HG03342 (cell line): ENCODE measurements around the gene C14orf180.
"Not testable (repeated sequence)": the region's sequence is repeated elsewhere in the genome, so short reads cannot be mapped to it uniquely, and the experiment has no call there.

Experiments
- ATAC-seq: cut with Tn5 transposase; IDR thresholded peaks from one replicate; pipeline ENCODE4 v1.9.1; 2021; ENCODE audit warnings: mild to moderate bottlenecking, moderate library complexity; ENCODE audit not compliant: unreplicated experiment

Gene C14orf180

DNA sequence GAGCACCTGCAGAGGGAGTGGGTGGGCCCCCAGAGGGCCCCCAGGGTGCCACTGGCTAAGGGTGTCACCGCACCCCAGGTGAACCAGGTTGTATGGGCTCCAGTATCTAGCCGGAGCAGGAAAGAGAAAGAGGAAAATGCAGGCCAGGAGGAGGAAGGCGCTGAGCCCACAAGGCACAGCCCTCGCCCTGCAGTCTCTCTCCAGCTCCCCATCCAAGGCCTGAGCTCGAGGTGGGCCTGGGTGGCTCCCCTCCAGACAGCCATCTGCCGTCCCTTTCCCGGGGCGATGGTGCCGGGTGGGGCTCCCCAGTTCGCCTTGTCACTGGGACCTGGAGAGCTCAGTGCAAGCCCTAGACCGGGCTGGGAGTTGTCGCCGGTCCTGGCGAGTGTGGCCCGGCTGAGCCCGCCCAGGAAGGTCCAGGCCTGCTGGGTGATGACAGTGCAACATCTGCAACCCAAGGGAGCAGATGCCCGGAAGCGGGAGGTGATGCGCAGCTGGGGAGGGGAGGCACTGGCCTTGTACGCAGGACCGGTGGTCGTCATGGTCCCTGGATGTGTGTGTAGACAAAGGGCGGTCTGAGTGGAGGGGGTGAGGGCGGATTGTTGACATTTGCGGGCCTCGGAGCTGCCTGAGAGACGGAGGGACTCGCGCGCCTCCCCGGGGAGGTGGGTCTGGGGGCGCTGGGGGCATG lies 24.3 kb downstream of the C14orf180 start:
- ATAC-seq = no peak

DNA sequence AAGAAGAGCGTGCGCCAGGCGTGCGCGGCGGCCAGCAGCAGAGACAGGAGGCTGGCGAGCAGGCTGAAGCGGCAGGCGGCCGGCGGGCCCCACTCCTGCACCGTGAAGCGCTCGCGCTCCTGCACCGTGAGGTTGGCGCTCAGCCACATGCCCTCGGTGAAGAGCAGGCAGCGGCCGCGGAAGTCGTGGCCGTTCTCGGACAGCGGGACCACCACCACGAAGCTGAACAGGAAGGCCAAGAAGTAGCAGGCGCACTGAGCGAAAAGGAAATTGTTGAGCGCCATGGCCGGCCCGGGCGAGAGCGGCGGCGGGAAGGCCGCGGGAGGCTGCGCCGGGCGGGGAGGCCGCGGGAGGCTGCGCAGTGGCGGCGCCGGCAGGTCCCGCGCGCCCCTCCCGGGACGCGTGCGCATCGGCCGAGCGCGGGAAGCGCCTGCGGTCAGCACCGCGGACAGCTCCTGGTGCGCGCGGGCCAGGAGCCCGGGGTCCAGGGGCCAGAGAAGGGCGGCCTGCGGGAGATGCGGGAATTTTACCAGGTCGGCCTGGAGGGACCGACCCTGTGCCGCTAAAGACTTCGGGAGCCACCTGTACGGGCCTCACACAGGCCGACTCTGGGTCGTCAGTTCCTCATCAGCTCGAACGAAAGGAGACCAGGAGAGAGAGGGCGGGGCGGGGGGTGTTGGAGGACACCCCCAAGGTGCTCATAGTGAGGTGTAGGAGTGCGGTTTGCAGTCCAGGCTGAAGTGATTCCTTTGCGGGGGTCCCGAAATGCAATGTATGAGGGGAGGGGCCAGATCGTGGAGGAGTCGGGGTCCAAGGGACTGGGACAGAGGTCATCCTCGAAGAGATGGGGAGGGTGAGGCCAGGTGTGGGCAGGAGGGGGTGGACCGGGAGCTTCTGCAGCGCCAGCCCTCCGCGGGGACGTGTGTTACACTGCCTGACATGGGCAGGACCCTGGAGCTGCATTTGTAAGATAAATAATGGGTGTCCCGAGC lies 25.2 kb downstream of the C14orf180 start, which contains the start of gene TMEM179:
Gene TMEM179 (minus strand): TSS at position 315 of the 992 bp plus-strand sequence. CDS start 31 bp downstream, at position 284.
- no peak for ATAC-seq

DNA sequence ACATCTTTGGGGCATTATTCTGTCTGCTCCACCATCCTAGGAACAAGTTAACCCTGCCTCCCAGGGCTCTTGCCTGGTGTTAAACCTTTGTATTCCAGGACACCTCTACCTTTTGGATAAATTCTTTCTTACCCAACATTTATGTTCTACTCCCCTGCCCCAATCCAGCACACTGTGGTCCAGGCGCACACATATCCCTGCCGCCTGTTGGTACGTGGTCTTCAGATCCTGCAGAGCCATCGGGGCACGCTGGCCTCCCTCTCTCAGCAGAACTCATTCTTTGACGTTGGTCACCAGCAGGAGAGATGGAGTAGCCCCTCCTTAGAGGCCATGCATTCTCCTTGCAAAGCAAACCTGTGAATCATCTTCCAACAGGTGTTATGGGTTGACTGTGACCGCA lies 30.1 kb downstream of the C14orf180 start:
- no peak for ATAC-seq

- no peak for ATAC-seq
These were observed 31.3 kb downstream of the C14orf180 start for GRCh38 chr14:104610749-104611310.

GRCh38 chr14:104611881-104612280 lies 32.3 kb downstream of the C14orf180 start:
- no peak for ATAC-seq

DNA sequence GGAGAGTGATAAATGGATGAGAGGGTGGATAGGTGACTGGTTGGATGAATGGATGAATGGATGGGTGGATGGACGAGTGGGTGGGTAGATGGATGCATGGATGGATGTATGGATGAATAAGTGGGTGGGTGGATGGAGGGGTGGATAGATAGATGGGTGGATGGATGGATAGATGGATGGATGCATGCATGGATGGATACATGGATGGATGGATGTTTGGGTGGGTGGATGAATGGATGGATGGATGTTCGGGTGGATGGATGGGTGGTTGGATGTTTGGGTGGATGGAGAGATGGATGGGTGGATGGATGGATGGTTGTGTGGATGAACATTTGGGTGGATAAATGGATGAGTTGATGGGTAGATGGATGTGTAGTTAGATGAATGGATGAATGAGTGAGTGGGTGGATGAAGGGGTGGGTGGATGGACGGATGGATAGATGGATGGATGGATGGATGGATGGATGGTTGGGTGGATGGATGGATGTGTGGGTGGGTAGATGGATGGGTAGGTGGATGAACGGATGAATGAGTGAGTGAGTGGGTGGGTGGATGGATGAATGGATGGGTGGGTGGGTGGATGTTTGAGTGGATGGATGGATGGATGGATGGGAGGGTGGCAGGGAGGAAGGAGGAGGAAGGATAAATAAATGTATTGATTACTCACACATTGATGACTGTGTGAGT lies 34.7 kb downstream of the C14orf180 start:
- ATAC-seq = no peak

GRCh38 chr14:104624939-104625338 lies 45.4 kb downstream of the C14orf180 start:
- ATAC-seq = no peak

- ATAC-seq = no peak
These were observed 53.2 kb downstream of the C14orf180 start for GRCh38 chr14:104632781-104633180.

DNA sequence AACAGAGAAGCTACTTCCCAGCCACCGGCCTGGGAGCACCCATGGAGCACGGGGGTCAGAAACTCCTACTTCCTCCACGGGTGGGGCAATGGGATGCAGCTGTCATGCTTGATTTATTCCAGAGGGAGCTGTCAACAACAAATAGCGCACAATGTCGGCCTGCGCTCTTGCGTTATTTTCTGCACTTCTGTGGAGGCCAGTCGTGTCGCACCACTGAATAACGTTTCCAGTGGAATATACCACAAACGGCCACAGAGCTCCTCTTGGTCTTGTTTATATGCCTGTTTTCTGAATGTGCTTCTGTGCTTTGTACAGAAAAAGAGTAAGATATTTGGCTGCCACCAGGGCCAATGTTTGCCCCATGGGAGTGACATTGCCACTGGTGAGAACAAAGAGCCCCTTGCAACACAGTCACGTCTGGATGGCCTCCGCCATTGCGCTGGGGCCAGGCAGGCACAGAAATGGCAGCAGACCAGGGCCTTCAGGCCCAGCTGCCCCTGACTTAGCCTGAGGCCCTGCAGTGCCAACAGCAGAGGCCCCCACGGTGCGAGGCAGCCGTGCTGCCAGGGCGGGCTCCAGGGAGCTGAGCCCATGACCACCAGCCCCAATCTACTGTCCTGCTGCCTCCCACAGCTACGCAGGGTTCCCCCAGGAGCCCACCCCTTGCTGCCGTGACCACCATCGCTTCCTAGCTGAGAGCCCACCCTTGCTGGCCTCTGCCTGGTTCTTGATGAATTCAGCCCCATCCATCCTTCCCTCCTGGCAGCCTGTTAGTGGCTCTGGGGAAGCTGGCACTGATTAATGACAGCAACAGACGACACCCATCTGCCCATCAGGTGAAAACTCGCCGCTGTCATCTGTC lies 53.9 kb downstream of the C14orf180 start:
- ATAC-seq = no peak

DNA sequence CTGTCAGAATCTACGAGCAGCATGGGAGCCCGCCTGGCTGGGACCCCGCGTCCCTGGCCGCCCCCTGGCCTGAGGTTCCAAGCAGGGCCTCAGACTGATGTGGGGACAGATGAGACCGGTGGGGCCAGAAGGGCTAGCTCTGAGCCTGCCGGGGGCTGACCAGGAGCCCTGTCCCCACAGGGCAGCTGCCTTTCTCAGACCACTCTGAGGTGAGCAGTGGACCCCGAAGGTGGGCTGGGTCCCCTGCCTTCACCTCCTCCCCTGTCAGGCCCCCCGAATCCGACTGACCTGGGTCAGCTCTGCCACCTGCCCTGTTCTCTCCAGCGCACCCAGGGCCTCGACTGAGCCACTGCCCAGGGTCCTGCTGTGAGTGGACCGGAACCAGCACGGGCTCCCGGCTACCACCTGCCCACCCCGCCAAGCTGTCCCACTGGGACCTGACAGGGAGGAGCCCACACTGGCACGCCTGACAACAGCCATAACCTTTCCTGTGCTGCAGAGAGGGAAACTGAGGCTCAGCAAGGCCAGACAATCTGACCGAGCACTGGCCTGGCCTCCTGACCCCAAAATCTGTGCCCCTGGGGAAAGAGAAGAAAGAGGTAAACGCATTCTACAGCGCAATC lies 54.7 kb downstream of the C14orf180 start:
- ATAC-seq = no peak

GRCh38 chr14:104634886-104635570 lies 55.5 kb downstream of the C14orf180 start:
- ATAC-seq = no peak

DNA sequence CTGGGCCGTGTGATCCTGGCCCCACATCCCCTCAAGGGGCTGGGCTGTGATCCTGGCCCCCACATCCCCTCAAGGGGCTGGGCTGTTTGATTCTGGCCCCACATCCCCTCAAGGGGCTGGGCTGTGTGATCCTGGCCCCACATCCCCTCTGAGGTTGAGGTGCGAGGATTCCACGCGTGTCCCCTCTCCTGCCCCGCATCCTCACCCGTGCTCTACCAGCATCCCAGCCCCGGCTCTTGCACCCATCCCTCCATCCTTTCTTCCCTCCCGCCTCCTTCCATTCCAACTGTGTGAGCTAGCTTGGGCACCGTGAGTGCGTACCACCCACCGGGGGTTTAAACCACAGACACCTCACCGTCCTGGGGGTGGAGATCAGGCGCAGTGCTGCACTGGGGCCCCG lies 56.2 kb downstream of the C14orf180 start:
- no peak for ATAC-seq

- ATAC-seq = no peak
These were observed 56.6 kb downstream of the C14orf180 start for GRCh38 chr14:104636131-104636530.

DNA sequence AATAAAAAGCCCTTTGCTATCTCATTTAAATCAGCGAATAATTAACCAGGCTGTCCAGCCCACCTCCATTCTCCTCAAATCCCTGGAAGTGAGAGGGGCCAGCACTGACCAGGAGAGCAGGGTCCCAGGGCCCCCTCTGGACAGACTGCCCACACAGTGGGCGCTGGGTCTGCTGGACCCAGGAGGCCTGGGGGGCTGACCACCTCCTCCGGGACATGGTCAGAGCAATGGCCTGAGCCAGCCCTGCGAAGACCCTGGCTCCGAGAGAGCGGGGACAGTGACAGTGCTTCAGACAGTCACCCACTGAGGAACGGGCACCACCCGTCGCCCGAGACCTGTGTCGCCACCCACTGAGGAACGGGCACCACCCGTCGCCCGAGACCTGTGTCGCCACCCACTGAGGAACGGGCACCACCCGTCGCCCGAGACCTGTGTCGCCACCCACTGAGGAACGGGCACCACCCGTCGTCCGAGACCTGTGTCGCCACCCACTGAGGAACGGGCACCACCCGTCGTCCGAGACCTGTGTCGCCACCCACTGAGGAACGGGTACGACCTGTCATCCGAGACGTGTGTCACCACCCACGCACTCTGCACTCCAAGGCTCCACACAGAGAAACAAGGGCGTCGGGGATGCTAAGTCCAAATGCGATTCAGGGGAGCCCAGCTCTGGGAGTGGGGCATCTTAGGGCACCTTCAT lies 57.4 kb downstream of the C14orf180 start:
- not testable (repeated sequence) for ATAC-seq

DNA sequence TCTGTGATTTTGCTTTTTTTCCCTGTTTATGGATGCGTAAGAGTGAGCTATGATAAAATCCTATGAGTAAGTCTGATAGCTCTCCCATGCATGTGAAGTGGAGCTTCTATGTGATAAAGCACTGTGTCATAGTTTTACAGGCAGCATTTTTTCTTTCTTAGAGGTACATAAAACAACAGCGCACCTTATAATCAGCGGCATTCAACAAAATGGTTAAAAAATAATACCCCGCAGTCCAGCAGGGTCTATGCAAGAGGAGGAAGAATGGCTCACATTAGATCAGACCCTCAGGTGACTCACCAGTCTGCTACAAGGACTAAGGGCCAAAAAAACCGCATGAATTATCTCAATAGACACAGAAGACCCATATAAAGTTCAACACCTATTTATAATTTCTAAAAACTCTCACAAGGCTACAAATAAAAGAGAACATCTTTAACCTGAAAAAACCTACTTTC lies 58.0 kb downstream of the C14orf180 start:
- ATAC-seq = no peak

GRCh38 chr14:104638190-104638589 lies 58.6 kb downstream of the C14orf180 start:
- ATAC-seq = no peak

DNA sequence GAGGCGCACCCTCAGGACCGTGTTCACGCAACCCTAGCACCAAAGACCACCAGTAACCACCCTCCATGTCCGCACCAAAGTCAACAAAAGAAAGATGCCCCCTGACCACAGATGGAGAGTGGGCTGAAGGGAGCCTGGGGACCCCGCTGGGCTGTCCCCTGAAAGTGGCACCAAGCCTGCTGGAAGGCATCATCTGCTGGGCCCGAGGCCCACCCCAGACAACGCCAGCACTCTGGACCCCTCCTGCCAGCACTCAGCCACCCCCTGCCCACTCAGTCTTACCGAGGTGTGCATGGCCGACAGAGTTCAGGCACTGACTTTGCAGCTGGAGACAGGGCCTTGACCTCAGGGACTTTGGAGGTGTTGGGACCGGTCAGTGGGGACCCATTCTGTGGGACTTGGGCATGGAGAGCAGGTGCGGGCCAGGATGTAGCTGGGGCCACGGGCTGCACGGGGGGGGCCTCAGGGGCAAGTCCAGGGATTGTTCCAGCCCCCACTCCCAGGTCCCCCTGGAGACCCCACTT lies 59.4 kb downstream of the C14orf180 start:
- ATAC-seq = no peak

GRCh38 chr14:104639471-104639870 lies 59.9 kb downstream of the C14orf180 start:
- ATAC-seq = no peak
